HS-5 (cell line): Measurements from ENCODE around the gene CDK11A.

ENCODE experiments used
- DNase-seq: peaks from one replicate; pipeline ENCODE4 v3.0.0-alpha.2; 2012; ENCODE audit warnings: low read depth

Gene CDK11A

DNA sequence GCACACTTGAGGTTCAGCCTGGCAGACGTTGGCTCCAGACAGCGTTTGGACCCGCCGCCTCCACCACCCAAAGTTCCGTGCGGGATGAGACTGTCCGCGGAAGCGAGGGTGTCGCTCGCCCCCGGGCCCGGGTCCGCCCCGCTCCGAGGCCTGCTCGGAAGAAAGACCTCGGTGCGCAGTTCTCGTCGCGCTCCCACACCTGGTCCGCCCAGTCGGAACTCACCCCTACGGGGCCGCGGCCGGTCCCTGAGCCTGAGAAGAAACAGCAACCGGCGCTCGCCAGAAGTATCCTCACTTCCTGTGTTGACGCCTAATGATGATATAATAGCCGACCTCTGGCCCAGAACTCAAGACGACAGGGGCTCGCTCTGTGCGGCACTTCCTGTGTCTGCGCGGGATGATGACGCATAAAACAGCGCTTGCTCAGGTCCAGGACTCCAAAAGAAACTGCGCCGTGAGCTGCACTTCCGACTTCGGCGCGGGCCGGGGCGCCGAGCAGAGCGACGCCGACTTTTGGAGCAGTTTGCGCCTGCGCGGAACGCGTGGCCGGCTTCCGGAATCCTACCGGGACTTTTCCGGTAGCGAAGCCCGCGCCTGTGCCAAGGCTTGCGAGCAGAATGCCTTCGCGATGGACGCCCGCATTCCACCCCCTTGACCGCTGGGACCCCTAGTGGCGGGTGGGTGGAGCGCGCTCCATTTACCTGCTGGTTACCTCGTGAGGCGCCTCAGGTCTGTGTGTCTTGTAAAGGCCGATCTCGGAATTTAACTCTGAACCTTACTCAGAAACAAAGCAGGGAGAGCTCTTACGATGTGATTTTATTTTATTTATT is at the start of gene CDK11A:
TSS of gene CDK11A (minus strand) at position 323 of the 830 bp plus-strand sequence. CDS start 1,539 bp downstream, outside the sequence.
- peak; percentile 100 for DNase-seq

DNA sequence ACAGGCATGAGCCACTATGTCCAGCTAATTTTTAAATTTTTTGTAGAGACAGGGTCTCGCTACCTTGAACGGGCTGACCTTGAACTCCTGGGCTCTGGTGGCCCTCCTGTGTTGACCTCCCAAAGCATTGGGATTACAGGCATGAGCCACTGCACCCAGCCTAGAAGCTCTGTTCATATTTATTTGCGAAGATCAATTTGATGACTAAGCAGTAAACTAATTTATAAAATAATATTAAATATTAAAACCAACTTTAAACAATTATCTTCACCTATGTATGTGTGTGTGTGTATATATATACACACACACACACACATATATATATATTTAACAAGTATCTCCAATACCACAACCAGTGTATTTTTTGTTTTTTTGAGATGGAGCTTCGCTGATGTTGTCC is 49.7 kb upstream of the CDK11A start:
- DNase-seq: no peak

DNA sequence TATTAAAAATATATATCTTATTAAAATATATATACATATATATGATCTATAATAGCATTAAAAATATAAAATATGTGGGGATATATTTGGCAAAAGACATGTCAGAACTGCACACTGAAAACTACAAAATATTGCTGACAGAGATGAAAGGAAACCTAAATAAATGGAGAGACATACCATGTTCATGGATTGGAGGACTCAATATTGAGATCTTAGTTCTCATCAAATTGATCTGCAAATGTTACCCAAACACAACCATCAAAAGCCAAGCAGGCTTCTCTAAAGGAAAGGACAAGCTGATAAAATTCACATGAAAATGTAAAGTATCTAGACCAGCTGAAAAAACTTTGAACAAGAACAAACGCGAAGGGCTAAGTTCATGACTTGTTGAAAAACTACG is 46.9 kb upstream of the CDK11A start:
- no peak for DNase-seq

DNA sequence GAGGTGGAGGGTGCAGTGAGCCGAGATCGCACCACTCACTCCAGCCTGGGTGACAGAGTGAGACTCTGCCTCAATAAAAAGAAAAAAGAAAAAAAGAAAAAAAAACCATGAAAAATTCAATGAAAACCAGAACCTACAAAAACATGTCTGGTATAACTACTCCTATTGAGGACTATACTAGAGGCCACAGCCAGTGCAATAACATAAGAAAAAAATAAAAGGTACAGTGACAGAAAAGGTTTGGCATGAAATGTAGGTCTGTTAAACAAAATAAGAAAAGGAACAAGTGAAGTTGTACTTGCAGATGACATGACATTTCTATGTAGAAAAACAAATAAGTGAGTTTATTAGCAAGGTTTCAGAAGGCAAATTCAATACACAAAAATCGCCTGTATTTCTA is 45.9 kb upstream of the CDK11A start:
- DNase-seq: no peak

DNA sequence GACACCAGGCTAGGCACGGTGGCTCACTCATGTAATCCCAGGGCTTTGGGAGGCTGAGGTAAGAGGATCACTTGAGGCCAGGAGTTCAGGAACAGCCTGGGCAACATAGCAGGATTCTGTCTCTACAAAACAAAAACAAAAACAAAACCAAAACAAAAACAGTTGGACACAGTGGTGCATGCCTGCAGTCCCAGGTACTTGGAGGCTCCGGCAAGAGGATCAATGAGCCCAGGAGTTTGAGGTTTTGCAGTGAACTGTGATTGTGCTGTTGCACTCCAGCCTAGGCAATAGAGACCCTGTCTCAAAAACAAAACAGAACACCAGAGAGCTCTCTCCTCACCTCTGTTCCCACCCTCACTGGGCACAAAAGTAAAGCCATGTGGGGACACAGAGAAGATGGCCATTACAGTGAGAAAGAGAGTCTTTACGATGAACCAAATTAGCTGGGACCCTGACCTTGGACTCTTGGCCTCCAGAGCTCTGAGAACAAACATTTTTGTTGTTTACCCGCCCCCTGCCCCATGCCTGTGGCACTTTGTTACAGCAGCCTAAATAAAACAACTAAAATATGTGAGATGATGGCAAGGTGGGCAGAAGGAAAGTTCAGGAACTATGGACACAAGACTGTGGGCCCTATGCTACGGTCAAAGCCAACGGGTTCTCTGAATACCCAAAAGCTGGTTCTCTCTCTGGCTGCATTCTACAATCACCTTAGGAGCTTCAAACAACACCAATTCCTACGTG is 44.3 kb upstream of the CDK11A start:
- no peak for DNase-seq

DNA sequence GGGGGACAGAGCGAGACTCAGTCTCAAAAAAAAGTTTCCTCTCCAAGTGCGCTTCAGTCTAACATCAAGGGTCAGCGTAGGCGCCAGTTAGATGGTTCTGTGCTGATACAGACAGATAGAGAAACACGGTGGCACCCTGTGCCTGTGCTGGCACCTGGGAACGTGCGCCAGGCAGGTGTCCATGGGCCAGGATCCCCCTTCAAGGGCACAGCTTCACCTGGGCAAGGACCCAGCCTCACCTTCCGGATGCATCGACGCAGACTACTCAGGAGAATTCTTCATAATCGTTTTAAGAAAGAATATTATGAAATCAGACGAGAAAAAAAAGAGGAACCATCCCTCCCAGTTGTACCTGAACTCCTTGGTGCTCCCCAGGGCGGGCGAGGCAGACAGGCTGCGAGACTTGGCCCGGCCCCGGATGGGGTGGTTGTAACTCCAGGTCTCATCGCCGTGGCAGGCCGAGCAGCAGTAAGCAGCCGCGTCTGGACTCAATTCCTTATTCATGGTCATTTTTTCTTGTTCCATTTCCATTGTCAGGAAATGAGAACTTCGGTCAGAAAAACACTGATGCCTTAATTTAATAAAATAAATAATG is 40.8 kb upstream of the CDK11A start:
- no peak for DNase-seq

DNA sequence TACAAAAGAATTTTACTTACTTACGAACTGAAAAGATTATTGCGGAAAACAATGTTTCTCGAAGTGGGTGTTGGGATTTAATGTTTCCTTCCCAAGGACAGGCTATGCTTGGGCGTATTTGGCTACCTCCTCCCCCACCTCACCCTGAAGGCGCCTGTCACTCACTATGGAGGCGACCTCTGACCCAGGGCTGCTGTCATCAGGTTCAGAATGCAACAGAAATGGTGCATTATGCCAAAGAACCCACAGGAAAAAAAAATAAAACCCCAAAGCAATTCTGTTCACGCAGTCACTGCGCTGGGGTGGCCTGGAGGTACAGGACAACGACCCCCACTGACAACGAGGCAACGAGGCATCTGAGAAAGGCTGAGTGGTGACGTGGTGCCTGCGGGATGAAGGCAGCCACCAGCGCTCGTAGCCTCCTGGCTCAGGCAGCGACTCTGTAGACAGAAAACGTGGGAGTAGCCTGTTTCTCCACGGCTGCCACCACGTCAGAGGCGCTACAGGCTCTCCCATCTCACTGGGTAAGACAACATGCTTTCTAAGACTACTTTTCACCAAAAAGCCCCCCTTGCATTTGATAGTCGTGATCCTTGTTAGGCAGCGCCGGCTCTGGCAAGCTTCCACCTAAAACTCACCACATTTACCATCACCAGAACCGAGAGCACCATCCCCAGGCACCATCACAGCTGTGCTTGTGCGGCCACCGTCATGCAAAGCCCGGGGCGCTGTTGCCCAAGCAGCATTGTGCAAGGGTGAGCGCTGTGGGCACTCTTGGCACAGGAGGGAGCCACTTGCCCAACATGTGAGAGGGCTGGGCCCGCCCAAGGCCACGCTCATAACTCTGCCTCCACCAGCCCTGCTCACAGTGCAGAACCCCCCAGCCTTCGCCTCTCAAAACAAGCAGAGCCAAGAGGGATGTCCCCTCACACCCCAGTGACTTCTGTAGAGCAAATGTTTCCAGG is 39.8 kb upstream of the CDK11A start:
- no peak for DNase-seq

DNA sequence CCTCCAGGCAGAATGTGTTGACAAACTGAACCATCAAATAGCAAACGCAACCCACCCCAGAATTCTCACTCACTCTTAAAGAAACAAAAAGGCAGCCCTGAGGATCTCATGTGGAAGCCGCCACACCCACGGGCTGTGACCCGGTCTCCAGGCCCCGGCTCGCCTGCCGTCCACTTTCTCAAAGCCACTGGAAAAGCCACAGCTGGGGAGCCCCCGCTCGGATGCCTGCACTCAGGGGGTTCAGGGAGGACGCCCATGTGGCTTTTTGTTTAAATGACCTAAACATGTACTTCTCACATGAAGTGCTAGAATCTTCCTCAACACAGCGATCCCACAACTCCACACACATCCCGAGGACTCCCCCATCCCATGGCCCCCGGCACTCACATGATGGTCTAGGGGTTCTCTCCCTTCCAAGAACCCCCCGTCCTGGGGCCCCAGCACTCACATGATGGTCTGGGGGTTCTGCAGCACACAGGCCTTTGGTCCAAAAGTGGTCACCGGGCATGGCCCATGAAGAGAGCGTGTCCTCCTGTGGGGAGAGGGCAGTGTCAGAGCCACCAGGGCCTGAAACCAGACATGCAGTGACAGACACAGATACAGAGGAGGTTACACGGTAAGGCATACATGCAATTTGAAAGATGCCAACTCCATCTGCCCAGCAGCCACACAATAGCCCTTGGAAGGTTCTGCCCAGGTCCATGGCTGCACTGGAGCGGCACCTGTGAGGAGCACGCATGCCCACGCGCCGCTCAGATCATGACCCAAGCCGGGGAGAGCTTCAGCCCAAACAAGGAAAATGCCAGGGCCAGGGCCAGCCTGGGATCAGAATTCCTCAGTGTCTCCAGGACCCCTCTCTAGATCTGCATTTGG is 37.6 kb upstream of the CDK11A start:
- no peak for DNase-seq

DNA sequence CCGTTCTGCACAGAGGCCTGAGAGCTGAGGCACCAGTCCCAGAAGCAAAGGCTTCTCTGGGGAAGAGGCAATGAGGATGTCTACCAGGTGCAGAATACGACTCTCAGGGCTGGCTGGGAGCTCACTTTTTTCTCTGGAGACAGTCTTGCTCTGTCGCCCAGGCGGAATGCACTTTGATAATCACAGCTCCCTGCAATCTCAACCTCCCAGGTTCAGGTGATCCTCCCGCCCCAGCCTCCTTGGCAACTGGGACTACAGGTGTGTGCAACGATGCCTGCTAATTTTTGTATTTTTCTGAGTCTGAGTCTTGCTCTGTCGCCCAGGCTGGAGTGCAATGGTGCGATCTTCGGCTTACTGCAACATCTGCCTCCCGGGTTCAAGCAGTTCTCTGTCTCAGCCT is 36.6 kb upstream of the CDK11A start:
- no peak for DNase-seq

DNA sequence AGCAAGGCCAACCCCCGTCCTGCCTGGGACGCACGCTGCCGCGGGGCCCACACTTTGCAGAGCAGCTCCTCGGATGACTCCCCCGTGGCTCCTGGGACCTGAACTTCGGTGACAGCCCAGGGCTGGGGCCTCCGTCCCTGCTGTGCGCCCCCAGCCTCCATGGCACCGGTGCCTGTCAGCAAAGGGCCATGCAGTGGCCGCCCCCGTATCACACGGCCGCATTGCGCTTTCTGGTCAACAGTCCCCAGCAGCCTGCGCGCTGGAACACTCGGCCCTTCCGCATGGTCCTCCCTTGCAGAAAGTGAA is 36.1 kb upstream of the CDK11A start:
- DNase-seq: no peak

DNA sequence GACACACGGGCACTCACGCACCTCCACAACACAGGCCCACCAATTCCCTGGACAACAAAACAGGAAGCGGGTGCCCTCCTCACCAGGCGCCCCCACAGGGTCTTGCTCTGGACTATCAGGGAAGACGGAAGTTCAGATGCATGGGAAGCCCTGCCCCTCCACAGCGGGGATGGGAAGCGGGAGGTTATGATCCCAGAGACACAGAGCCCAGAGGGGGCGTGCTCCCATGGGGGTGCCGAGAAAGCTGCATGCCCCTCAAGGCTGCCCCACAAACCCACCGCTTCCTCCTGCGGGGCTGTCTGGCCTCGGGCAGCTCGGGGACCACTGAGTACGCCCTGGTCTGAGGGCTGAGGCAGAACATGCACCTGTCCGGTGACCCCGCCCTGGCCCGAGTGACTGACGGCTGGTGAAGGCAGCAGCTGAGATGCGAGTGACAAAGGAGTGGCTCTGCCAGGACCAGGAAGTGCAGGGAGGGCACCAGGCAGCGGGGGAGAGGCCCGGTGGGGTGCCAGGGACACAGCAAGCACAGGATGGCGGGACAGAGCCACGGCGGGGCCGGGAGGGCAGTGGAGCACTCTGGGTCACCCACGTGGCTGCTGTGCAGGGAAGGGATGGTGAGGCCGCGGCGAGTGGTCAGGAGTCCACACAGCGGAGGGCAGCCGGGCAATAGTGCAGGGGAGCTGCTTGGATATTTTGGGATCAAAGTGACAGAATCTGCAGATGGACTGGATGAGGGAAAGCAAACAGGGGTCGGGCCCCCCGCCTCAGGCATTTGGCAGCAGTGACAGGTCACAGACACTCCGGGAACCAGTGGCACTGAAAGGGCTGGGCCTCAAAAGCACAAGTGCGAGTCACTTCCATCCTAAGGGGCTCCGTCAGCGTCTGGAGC is 35.5 kb upstream of the CDK11A start:
- DNase-seq: no peak

DNA sequence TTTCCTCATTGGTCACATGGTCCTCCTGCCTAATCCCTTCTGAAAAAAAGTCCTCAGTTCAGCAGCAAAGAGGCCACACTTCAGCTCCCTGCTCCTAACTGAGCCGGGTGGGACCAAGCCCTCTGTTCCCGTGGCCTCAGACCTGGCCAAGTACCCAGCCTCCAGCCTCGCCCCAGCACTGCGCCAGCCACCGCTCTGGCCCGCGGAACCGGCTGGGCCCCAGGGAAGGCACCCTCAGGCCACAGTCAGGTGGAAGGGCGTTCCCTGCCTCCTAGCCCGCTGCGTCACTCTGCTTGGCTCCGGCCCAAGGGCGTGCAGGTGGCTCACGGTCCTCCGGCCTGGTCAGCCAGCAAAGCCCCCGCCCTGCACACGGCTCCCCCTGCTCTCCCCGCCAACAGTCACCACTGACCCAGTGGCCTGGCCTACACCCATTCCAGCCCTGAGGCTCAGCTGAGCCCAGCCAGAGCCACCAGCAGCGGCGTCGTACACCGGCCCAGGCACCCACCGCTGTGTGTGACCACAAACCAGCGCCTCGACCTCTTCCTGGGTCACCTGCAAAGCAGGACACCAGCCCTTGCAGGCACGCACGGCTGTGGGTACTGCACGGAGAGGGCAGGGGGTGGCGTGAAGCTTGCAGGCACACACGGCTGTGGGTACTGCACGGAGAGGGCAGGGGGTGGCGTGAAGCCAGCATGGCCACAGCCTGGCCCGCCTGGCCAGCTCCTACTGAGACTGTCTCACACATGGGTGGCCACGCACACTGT is 34.7 kb upstream of the CDK11A start:
- no peak for DNase-seq

DNA sequence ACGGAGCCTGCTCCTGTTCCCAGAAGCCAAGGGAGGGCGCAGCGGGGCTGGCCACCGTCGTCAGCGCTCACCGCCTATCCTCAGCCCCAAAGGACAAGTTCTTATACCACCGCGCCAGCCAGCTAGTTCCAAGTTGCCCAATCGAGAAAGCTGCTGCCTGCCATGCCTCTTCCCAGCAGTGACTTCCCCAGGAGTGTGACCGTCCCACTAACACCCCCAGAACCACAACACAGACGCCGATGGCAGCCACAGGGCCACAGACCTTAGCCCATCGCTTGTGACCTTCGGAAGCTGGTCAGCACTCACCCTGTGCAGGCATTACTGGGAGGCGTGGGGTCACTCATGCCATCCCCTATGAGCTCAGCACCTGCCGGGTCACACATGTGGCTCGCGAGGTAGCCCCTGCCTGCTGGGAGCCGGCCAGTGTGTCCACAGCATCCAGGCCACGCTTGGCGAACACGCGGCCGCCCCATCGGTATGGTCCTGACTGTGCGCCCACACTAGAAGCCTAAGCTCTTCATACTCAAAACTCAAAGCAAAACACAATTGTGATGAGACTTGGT is 34.0 kb upstream of the CDK11A start:
- no peak for DNase-seq

DNA sequence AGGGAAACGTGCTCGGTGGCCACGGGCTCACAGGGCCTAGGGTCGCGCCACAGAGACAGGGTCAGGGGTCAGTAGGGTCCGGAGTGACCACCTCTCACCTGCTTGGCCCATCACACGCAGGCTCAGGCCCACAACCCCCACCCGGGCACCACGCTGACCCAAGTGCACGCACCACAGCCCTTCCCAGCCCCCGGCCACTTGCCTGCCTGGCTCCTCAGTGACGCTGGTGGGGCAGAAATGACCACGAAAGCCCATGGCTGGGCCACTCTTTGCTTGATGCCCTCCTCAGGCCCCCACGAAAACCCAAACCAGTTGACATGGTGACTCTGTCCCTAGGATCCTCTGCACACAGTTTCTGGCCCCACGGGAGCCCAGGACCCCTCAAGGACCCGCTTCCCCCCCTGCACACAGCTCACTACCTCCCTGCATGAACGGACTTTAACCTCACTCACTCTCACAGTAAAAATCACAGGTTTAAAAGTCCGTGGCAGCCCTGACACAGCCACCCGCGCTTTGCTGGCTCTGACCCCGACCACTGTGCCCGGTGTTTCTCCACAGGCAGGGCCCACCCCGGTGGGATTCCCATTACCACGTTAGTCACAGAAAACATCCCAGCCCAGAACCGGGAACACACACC is 33.4 kb upstream of the CDK11A start:
- no peak for DNase-seq

DNA sequence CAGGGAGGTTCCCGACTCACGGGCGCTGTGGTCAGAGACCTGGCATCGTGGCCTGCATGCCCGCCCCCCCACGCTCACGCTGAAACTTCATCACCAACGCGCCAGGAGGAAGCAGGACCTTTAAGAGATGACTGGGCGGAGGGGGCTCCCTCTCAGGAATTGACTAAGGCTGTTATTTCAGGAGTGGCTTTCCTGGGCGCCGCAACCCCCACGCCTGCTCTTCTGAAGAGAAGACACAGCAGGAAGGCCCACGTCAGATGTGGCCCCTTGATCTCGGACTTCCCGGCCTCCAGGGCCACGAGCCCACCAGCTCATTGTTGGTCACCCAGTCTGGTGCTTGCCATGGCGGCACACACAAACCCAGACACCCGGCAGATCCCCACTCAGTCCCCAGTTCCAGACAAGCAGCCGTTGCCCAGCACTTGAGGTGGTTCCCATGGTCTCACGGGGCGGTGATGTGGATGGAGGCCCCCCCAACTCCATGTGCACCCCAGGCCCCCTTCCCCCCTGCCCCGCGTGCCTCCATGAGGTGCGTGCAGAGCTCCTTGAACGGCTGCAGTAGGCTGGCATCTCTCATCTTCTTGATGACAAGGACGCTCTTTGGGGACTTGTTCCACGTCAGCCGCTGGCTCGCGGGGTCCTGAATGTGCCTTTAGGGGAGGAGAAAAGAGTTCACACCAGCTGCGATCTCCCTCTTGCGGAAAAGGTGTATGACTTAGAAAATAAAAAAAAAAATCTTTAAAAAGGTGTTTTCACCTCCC is 32.7 kb upstream of the CDK11A start:
- DNase-seq: no peak

DNA sequence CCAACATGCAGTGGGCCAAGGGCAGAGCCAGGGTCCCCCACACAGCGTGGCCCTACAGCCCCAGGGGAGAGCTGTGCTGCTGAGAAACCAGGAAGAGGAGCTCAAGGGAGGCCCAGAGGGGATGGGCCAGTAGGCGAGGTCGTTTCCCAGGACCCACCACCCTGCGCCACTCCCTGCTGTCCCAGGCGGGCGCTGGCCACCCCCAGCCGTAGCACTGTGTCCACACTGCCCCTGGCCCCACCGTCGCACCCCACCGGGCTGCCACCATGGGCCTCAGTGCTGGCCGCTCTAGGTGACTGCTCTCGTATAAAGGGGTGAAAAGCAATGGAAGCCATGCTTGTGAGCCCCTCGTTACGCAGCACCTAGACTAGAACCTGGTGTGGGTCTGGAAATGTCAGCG is 31.7 kb upstream of the CDK11A start:
- no peak for DNase-seq

DNA sequence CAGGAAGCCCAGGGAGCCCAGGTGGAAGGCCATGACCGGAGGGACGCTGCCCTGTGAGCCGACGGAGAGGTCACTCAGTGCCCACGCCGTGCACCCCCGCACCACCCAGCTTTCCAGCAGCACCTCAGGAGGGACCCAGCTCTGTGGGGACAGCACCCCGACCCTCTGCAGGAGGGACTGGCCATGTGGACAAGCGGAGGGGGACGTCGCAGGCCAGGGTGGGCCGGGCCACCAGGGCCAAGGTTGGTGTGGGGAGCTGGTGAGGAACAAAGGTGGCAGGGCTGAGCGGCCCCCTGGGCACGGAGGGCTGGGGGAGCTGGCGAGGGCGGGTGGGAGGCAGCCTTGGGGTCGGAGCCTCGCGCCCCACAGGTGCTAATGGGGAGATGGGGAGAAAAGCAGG is 31.3 kb upstream of the CDK11A start:
- DNase-seq: no peak
